ENCODE results near the gene NINJ1.
A peak's percentile ranks its signal among the peaks of the same experiment; 100 is the strongest.
"Not testable (repeated sequence)": the region's sequence is repeated elsewhere in the genome, so short reads cannot be mapped to it uniquely, and the experiment has no call there.

The NINJ1 gene

DNA sequence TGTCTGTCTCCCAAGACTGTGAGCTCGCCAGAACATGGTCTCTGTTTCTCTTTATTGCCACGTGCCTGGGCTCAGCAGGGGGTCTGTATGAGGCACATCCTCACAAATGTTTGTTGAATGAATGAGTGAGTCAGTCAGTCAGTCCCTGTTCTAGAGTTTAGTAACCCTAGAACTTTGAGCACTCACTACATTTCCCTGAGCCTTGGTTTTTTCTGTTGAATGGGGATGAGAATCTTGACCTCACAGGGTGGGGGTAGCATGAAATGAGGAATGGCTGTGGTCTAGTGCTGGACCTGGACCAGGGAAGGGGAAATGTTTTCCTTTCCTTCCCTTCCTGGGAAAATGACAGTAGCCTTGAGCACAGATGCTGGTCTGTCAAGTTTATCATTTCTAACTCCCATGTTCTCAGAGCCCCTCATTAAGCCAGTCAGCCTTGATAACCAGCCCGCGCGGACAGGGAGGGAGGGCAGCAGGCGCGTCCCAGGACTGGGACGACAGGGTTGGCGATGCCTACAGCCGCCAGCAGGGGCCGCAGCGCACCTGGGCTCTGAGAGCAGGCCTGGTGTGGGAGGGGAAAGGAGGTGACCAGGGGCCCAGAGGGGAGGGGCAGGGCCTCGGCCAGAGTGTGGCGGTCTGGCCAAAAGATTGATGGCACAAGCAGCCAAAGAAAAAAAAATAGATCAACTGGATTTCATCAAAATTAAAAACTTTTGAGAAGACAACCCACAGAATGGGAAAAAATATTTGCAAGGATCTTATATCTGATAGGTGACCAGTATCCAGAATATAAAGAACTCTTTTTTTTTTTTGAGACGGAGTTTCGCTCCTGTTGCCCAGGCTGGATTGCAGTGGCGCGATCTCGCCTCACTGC lies 25.8 kb upstream of the NINJ1 start:
- DNase-seq: peak; percentile 65

DNA sequence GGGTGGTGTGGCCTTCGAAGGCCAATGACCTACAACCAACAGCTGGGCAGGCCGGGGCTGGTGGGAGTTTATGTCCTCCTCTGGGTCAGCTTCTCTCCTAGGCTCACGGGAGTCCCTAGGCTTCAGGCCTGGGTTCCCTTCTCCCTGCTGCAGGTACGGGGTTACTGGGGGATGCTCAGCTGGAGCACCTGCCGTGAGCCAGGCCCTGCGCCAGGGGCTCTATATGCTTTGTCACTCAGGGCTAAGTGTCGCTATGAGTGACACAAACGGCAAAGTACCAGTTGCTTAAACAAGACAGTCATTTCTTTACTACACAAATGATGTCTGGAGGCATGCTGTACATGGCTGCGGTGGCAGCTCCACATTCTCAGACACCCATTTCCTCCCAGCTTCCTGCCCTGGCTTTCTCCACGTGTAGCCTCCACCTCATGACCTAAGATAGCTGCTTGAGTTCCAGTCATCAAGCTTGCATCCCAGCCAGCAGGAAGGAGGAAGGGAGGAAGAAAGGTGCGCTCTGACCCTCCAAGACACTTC lies 22.5 kb upstream of the NINJ1 start:
- DNase-seq: no peak

DNA sequence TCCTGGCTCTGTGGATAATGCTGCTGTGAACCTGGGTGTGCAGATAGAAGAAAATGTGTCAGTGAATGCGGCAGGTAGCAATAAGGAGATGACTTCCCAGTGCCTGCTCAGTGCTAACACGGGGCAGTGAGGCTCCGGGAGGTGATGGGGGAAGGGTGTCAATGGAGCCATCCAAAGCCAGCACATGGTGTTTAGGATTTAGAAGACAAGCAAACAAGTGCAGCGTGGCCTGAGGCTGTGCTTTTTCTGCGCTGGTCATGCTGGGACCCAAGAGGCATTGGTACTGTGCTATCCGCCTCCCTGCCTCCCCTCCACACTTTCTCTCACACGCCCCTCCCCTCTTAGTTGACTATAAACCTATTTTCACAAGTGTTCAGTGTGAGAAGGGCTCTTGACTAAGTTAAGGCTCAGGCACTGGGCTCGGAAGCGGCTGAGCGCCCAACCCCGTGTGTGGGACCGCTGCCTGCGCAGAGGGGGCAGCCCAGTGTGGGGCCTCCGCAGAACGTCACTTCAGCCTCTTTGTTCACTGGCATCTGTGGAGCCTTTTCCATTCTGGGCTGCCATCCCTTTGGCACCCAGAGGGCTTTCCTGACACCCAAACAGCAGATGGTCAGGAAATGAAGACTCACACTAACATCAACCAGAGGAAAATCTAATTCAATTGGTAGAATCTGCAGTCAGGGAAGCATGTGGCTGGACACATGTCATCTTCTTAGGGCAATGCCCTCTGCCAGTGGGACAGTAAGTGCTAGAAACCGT lies 21.8 kb upstream of the NINJ1 start:
- no peak for DNase-seq

DNA sequence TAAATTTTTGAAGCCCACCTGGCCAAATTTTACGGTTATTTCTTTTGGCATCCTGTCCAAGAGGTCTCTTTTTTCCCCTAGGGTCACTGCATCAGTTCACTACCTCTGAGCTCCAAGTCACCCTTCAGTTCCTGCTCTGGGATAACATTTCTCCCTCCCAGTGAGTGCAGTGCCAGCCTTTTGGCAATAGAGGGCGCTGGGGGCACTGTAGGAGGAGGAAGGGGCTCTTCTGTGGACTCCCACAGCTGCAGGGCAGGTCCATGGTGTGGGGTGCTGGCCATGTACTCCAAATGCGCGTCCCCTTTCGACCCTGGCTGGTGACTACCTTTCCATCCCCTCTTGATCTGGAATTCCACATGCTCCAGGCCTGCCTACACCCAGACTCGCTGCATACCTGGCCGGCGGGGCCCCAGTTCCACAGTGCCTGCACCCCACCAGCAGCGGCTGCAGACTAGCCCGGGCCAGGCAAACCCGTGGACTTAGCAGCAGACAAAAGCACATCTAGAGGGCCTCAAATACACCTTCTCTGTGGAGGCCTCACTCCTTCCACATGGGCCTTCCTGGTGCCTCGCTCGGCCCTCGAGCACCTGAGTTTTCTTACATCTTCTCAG lies 20.3 kb upstream of the NINJ1 start:
- DNase-seq: peak; percentile 34

DNA sequence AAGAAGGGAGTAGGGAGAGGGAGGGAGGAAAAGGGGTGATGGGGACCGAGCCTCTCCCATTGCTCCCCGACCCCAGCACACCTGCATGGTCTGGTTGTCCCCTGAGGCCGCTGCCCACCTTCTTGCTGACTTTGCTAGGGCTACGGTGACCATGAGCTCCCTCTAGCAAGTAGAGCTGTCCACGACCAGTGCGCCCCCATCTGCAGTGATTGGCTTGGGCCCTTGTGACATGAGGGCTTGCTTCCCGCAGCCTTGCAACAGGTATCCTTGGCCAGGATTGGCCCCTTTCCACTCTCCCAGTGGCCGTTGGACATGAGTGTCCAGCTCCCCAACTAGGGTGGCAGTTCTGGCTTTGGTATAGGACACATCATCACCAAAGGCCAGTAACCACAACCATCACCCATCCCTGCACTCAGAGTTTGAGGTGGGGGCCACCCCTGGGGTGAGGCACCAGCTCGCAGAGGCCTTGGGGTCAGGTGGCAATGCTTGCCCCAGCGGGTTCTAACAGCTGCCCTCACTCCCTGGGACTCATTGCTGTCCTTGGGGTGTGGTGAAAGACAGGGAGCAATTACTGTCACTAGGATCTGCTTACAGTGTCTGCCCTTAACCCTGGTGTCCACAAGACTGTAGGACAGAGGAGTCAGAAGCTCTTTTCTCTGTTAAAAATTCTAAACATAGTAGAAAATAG lies 17.2 kb upstream of the NINJ1 start:
- no peak for DNase-seq

DNA sequence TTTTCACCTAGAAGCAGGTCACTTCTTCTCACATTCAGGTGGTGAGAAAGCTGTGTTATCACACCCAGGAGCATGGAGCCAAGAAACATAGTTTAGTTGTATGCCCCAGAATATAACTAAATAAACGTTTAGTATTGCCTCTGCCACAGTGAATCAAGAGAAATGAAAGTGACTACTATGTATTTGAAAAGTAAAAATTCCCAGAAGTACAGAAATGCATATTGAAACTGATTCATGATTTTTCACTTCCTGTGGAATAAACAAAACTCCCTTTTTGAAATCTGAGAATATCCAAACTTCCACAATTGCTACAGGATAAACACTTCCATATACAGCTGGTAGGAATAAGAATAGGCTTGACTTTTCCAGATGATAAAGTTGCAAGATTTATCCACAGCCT lies 15.3 kb upstream of the NINJ1 start:
- no peak for DNase-seq

DNA sequence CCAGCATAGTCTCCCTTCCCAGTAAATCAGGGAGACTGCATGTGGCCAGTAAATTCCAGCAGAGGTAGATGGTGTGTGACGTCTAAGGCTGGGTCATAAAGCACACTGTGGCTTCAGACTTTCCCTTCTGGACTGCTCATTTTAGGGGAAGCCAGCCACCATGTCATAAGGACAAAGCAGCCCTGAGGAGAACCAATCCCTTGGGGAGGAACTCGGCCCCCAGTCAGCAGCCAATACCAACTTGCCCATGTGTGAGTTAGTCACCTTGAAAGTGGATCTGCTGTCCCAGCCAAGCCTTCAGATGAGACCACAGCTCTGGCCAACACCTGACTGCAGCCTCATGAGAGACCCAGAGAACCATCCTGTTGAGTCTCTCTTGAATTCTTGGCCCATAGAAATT lies 14.7 kb upstream of the NINJ1 start:
- peak; percentile 15 for DNase-seq

DNA sequence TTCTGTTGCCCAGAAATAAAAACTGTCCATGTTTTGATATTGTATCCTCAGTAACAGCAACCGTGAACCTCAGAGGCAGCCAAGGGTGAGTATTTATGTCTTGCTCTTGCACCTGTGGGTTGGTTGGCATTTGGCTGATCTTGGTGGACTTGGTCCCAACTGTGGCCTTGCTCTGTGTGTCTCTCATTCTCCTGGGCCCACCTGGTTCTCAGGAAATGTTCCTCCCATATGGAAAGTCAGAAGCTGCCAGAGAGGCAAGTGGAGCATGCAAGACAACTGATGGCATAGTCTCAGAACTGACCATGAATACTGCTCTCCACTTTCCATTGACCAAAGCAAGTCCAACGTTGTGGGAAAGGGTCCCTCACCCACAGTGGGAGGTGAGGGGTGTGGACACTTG lies 13.6 kb upstream of the NINJ1 start:
- DNase-seq: no peak

DNA sequence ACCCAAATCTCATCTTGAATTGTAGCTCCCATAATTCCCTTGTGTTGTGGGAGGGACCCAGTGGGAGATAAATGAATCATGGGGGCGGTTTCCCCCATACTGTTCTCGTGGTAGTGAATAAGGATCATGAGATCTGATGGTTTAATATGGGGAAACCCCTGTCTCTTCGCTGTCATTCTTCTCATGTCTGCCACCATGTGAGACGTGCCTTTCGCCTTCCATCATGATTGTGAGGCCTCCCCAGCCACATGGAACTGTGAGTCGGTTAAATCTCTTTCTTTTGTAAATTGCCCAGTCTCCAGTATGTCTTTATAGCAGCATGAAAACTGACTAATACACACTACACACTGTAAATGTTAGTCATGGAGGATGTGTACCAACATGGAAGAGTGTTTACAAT lies 12.6 kb upstream of the NINJ1 start:
- not testable (repeated sequence) for DNase-seq

DNA sequence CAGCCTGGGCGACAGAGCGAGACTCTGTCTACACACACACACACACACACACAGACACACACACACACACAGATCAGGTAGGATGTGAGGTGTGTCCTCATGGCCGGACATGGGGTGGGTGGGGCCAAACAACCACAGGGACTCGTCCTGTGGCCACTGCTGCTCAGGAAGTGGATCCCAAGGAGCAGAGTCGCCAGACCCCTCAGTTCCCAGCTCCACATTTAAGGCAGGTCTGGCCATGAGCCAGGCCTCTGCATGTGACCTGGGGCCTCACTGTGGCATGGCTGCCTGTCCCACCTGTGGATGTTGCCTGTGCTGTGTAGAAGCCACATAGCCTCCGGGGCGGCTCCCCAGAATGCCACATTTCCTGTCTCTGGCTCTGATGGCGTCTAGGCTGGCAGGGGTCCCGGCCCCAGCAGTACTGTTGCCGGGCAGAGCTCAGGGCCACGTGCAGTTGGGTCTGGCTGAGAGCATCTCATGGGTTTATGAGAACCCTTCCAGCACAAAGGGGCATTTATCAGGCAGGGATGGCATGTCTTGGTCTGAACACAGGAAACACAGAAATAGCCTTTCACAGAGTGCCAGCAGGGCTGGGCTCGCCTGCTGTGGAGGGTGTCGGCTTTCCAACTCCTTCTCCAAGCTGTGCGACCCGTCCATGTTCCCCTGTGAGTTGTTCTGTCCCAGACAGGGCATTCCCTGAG lies 9.9 kb upstream of the NINJ1 start:
- peak; percentile 61 for DNase-seq

DNA sequence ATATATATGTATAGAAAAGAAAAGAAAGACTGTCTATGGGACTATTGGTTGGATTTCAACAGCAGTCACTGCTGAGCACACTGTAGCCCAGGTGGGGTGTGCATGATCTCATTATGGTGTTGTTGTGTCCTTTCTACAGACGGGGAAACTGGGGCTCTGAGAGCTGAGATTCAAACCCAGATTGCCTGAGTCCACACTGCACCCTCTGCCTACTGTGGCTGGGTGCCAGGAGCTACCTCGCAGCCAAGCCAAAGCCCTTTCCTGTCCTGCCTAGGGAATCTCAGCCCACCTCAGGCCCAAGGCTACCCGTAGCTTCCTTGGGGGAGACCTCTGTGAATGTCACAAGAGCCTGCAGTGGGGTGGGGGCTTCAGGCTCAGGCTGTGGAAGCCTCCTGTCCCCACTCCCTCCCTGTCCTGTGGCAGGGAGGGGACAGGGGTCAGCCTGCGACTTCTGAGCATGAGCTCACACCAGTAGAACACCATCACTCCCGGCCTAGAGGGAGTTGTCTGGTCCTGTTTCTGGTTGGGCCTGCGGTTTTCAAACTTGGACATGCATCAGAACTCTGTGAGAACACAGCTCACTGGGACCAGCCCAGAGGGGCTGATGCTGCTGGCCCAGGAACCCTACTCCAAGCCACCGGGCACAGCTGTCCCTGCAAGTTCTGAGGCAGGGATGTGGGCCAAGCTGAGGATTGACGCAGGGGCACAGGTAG lies 7.9 kb upstream of the NINJ1 start:
- no peak for DNase-seq

DNA sequence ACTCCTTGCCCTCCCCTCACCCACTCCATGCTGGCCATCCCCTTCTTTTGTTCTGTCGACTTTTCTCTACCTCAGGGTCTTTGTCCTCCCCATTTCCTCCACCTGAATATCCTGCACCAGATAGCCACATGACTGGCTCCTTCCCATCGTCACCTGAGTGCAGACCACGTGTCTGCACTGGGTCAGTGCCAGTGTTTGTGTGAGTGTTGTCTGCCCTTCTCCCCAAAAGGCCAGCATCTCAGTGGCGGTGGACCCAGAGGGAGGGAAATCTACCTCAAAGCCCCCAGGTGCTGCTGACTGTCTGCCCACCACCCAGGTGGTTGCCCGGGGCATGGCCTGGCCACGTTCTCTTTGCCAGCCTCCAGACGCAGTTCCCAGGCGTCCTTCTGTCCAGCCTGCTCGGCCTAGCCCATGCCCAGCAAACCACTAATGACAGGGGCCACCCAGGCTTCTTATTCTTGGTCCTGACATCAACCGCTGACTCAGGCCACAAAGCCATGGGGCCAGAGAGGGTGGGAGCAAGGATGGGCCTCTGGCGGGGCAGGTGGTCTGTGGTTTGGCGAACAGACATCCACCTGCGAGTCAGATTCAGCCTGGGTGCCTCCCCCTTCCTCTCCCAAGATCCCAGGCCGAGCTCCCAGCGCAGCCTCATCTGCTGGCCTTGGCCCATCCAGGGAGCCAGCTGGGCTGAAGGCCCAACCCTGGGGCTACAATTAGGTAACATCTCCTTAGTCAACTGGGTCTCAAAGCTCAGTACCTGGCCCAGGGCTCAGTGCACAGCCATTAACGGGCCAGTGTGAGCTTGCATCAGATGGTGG lies 5.5 kb upstream of the NINJ1 start:
- DNase-seq: no peak

DNA sequence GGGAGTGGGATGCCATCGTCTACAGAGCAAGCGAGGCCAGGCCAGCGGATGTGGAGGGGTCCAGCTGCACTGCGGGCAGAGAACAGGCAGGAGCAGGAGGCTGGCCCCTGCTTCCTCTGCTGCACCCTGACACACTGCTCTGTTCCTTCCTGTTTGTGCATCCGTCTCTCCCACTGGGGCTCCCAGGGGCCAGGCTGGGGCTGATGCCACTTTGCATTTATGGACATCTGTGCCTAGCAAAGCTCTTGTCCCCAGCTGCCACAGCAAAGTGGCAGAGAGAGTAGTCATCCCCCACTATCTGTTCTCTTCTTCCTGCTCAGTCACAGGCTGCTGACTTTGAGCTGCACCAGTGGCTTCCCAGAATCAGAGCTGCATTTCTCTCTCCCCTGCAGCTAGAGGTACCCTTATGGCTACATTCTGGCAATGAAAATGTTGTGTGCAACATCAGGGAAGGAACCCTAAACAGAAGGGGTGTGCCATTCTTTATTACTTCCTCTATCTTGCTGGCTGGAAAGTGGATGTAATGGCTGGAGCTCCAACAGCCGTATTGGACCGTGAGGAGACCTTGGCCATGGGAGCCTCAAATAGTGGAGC lies 4.2 kb upstream of the NINJ1 start:
- no peak for DNase-seq

DNA sequence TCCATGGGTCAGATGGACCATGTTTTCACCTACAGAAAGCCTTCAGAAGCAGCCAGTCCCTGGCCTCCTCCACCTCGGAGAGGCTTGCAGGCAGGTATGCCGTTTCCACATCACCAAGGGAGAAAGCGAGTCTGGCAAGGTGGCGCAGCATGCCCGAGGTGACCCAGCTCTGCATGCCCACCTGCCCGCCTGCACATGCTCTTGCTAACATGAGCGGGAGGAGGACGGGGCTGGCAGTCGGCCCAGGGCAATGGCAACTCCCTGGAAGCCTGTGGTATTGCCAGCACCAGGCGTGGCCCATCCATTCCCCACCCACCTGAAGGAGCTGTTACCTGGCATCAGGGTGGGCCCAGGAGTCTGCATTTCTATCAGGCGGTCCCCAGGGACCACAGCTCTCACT lies 3.3 kb upstream of the NINJ1 start:
- DNase-seq: no peak

DNA sequence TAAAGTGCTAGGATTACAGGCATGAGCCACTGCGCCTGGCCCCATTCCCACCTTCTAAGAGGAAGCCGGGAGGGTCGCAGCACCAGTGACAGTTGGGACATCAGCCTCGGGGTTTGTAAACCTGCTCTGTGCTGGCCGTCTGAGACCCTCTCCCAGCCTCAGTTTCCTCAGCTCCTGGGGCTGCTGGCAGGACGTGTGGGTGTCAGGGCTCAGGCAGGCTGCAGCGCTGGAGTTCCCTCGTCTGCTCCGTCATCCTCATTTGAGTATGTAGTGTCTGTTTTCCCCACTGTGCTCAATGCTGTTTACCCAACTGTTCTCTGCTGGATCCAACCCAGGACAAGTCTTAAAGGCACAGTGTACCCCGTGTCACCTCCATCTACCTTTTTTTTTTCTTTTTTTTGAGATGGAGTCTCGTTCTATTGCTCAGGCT lies 2.0 kb upstream of the NINJ1 start:
- no peak for DNase-seq

DNA sequence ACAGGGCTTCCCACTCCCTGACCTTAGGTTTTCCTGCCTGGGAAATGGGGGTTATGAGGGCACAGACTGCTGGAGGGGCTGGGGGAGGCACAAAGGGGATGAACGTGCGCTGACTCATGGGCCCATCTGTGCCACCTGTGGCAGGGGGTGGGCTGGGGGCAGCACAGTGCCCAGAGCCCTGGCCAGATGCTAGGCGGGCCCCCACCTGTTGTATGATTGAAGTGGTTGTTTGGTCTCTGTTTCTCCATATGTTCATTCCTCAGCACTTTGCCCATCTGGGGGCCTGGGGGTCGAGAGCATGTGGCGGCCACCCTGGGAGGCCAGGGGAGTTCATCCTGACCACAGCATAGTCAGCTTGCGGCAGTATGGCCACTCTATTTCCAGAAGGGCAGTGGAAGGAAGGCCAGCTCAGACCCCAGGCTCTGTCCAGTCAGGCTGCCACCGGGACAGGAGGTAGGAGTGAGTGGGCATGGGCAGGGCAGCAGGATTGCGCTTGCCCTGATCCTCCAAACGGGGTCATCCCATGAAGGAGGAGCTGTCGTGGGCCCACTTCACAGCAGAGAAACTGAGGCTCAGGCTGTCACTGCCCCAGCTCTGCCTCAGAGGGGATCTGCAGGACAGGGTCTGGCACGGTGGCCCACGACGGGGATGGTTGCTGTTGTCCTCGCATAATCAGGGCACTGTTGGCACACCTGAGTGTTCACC lies 841 bp upstream of the NINJ1 start:
- no peak for DNase-seq

DNA sequence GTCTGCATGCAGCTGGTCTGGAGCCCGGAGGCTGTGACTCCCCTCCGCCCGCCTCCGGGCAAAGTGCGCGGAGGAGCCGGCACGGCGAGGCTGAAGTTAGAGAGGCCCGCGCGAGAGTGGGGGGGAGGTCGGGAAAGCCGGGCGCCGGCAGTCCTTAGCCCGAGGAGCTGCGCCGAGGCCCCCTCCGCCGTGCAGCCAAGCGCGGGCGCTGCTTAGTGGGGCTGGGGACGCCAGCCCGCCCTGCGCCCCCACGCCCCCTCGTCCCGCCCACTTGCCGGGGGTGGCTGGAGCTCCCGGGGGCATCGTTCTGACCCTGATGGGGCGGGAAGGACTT lies 403 bp downstream of the NINJ1 start:
- DNase-seq: no peak

DNA sequence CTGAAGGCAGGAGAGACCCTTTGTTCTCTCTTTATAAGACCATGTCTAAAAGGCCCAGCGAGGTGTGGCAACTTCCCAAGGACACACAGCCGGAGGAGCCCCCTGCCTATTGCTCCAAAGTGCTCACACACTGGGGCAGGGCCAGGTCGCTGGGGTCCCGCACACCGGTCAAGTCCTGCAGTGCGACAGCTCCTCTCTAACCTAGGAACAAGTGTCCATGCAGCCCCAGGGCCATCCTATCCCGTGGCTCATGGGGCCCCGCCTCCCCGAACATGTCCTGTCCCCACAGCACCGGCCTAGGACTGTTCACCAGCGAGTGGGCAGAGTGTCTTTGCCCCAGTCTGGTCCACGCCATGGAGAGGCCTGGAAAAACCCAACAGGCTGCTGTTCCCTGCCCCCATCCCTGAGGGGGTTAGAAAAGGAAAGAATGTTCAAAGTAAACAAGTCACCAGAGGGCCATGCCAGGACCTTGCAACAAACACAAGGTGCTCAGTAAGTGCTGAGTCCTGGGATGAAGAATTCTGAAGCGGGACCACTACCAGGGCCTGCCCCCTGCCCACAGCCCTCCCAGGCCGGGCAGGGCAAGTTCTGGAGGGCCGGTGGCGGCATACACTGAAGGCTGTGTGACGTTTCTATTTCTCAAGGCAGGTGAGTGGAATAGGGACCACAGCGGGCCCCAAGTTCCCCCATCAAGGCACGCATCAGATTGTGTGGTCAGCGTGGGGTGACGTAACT lies 938 bp downstream of the NINJ1 start:
- DNase-seq: peak; percentile 81

DNA sequence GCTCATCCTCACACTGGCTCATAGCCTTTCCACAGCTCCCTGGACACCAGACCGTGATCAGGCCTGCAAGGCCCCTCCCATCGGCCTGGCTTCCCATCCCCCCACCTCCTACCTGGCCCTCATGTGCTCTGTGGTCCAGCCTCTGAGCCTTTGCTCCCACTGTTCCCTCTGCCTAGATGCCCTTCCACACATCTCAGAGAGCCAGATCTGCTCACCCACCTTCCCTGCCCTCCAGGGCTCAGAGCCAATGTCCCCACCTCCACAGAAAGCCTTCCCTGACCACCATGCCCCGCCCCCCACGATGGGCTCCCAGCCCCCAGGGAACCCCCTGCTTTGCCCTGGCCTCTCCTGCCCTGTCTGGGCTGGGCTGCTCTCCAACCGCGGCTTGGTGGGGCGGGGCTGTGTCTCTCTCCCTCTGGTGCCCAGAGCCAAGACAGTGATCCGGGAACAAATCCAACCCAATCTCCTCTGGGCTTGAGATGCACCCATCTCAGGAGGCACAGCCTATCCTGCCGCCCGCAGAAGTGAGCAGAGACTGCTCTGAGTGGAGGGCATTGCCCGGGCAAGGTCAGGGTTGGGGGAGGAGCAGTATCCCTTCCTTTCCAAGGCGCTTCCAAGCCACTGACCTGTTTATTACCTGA lies 1.6 kb downstream of the NINJ1 start:
- DNase-seq: no peak
